DLD1 (cell line): ENCODE measurements around the gene COX6A1.
"Not testable (repeated sequence)": the region's sequence is repeated elsewhere in the genome, so short reads cannot be mapped to it uniquely, and the experiment has no call there.

ENCODE experiments used
- in situ Hi-C: cut with HindIII; loops from 2 replicates; pipeline ENCODE4 v1.10.0; 2017; ENCODE audit warnings: low sequenced_read_pairs

Gene COX6A1

DNA sequence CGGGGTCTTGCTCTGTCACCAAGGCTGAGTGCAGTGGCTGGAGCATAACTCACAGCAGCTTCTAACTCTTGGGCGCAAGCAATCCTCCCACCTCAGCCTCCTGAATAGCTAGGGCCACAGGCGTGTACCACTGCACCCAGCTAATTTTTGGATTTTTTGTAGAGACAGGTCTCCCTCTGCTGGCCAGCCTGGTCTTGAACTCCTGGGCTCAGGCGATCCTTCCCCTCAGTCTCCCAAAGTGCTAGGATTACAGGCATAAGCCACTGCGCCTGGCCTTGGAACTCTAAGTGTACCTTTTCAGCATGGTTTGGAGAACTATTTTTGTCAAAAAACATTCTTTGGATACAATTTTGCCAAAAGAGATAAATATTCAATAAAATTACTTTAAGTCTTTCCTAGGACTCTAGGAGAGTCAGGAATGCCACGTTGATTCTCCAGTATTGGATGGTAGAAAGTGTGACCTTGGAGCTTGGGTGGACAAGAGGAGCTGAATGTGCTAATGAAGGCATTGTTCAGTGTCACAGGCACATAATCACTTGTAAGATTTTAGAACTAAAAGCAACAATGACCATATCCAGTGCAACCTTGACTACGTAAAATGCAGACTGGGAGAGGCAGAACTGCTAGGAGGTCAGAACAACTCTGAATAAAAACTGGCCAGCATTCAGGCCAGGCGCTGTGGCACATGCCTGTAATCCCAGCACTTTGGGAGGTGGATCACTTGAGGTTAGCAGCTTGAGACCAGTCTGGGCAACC is 28.8 kb downstream of the COX6A1 start:
- in situ Hi-C loops = no loop called here

DNA sequence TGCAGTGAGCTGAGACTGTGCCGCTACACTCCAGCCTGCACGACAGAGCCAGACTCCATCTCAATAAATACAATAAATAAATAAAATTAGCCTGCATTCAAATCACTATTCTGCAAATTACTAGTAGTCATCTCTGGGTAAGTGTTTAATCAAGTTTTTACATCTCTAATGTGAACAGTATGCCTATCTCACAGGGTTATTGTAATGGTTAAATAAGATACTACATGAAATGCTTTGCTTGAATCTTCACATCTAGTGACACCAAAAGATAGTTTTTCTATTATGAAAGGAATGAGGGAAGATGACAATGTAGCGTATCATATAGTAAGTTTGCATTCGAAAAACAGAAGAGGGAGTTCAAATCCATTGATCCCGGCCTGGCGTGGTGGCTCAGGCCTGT is 29.5 kb downstream of the COX6A1 start:
- in situ Hi-C loops = no loop called here

DNA sequence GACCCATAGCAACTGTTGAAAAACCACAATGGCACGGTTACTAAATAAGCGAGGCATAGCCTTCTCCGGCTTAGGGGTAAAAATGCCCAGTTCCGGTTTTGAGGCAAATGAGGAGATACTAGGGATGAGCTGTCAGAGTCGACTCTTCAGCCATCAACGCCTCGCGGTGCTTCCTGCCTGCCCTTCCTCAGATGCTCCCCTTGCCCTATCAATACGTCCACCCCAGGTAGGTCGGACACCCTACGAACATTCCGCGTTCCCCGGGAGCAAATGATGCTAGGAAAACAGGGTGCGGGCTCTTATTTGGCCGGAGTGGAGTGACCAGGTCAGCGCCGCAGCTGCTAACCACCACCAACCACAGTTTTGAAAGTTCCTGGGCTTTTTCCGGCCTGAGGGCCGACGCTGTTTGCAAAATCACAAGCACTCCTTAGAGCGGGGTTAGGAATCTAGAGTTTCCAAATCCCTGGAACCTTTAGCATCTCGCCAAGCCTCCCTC is 30.5 kb downstream of the COX6A1 start:
- in situ Hi-C loops = no loop called here

DNA sequence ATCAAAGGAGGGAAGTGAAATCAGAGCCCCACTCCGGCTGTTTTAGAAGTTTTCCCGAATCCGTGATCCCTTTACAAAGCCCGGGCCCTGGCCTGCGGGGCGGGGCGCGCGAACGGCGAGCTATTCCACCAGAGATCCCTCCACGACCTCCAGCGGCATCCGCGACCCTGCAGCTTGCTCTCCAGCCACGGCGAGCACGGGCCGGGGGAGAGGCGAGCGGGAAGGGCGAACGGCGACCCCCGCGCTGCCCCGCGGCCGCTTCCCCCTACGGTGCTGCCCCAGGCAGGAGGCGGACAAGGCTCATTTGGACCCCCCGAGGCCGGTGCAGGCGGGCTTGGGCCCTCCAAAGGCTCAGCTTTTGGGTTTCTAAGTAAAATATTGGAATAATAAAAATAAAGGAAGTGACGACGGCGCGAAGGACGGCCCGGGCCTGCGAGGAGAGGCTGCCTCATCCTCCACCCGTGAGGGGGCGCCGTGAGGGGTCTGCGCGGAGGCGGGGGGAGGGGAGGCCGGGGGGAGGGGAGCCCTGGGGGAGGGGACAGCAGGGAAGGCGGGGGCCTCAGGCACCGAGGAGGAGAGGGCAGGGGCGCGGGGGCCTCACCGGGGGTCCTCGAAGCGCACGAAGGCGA is 31.0 kb downstream of the COX6A1 start:
- in situ Hi-C loops = no loop called here

DNA sequence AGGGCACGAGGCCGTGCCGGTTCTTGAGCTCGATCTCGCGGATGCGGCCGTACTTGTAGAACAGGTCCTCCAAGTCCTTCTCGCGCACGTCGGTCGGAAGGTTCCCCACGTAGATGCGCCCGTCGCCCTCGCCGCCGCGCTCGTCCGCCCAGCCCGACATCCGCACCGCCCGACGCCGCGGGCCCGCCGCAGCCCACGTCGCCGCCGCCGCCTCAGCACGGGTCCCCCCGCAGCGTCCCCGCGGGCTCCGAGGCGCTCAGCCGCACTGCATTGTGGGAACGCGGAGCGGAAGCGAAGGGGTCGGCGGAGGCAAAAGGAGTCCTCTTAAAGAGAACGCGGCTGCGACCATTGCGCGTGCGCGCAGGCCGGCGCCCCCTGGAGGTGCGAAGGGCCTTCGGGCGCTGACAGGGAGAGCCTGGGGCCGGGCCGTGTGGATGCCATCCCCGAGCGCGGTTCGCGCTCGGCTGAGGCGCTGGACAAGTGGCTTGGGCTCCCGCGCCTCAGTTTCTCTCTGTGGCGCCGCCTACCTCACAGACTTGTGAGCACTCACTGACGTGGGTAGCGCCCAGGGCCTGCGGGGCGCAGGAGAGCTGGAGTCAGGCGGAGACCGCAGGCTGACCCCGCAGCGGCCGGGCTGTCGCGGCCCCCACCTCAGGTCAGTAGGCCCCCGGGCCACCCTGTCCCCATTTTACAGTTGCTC is 31.7 kb downstream of the COX6A1 start, which contains the start of gene SRSF9:
Gene SRSF9, minus strand, starts transcription at position 299 of the 700 bp plus-strand sequence. Its CDS starts 139 bp downstream, at position 160.
- in situ Hi-C loops = no loop called here

DNA sequence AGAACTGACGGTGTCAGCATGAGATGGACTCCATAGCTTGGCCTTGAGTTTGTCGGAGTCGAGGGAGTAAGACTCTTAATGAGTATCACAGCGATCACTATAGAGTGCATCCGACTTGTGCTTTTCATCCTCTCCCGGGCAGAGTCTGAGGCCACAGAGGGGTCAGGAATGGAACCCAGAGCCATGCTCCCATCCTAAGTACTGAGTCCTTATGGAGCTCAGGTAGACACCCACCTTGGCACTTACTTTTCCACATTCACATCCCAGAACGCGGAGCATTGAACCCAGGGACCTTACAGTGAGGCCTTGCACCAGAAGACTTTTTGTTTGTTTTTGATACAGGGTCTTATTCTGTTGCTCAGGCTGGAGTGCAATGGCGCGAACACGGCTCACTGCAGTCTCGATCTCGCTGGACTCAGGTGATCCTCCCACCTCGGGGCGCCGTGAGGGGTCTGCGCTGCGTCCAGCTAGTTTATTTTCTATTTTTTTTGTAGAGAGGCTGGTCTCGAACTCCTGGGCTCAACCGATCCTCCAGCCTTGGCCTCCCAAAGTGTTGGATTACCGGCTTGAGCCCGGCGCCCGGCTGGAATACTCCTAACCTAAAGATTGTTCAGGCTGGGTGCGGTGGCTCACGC is 32.4 kb downstream of the COX6A1 start:
- in situ Hi-C loops = no loop called here

DNA sequence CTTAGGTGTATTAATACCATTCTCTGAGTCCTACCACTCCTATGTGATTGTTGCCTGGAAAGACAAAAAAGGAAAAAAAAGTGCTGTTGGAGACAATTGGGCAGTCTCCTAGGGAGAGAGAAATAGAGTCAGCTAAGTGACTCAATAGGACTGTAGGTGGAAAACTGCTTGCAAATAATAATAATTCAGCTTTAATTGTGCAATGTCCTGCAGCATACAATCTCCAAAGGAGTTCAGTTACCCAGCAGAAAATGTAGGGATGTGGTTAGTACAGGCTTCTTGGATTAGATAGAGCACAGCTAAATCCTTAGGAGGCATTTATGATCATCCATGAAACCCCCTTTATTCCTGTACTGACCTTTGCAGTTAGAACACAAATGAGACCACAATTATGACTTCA is 34.6 kb downstream of the COX6A1 start:
- in situ Hi-C loops = no loop called here

DNA sequence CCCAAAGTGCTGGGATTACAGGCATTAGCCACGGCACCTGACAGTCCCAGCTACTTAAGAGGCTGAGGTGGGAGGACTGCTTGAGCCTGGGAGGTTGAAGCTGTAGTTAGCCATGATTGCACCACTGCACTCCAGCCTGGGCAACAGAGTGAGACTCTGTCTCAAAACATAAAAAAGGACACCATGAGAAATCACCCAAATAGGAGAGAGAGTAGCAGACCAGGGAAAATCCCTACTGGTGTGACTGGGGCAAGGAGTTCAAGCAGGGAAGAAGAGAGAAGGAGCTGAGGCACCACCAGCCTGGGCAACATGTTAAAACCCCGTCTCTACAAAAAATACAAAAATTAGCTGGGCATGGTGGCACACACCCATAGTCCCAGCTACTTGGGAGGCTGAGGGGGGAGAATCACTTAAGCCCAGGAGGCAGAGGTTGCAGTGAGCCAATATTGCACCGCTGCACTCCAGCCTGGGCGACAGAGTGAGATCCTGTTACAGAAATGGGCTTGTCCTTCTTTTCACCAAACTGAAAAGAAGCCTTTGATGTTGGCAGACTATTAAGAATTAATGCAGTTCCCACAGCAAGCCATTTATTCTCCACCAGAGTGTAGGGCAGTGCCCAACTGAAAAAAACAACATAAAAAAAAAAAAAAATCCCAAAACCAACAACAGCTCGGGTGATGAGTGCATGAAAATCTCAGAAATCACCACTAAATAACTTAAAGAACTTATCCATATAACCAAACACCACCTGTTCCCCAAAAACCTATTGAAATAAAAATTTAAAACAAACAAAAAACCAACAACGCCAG is 36.1 kb downstream of the COX6A1 start:
- in situ Hi-C loops = no loop called here

DNA sequence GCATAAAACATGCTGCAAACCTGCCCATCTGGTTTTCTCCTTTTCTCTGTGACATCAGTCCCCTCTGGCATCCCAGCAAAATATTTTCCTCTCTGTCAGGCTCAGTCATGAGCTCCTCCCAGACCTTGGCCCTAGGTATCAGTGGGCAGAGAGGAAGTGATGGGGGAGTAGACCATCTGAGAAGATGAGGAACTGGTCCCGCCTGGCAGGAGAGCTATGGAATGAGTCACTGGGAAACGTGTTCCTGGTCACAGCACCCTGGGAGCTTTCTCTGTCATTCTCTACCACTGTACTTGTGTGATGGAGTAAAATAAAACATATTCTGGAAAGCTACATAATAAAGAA is 36.7 kb downstream of the COX6A1 start:
- in situ Hi-C loops = no loop called here

DNA sequence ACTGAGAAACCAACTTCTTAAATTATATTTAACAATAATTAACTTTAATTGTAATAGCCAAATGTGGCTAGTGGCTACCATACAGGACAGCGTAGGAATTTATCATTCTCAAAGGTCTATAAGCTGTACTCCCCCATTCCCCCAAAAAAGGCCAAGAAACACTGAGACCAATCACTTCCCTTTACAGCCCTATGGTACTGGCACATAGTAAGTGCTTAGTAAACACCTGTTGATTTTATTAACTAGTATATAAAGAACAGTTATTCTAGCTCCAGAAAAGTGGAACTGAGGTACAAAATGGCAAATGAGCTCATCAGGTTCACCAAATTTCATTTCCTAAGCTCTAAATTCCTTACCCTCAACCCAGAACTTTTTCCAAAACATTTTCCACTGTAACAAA is 37.7 kb downstream of the COX6A1 start:
- in situ Hi-C loops = no loop called here

DNA sequence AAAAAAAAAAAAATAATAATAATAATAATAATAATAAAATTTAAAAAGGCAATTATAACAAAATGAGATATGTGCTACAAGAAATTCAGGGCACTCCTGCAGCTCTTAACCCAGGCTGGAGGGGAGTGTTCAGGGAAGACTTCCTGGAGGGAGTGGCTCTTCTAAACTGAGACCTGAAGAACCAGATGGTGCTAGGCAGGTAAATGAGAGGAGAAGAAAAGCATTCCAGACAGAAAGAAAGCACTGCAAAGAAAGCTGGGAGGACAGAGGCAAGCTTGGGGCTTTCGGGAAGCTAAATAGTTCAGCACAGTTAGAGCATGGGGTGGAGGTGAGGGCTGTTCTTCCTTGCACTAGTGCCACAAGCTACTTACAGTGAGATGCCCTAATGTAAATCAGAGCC is 41.5 kb downstream of the COX6A1 start:
- in situ Hi-C loops = no loop called here

DNA sequence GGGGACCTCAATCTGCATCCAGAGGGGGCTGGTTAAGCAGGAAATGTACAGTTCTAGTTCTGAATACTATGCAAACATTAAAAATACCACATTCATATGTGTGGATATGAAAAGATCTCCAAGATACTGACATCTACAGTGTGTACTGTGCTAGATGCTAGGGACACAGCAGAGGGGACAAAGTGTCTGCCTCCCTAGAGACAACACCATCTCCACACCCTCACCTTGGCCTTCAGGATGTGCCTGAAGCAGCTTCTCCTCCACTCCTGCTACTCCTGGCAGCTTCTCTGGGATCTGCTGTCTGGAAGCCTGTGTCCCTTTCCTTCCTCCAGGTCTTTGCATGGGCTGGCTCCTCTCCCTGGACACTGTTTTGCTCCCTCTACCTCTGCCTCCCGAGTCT is 42.3 kb downstream of the COX6A1 start:
- in situ Hi-C loops = no loop called here

DNA sequence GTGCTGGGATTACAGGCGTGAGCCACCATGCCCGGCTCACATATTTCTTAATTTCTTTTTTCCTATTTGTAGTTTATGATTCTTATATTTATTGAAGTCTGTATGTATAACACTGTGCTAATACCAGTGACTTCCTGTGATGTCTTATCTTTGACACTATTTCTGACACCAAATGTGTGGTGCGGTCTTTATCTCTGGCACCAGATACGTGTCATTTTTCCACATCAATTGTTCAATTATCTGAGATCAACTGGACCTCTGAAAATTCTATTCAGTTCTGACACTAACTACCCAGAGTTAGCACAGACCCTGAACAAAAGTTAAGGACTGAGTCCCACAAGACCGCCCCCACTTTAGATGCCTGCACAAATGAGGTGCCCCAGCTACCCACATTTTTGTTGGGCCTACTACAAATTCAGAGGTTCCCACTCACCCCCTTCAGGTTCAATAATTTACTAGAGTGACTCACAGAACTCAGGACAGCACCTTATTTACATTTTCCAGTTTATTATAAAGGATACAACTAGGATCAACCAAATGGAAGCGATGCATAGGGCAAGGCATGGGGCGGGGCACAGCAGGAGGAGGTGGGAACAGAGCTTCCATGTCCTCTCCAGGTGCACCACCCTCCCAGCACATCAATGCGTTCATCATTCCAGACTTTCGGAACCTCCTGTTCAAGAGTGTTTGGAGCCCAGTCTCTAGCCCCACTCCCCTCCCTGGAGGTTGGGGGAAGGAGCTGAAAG is 43.3 kb downstream of the COX6A1 start:
- in situ Hi-C loops = no loop called here

DNA sequence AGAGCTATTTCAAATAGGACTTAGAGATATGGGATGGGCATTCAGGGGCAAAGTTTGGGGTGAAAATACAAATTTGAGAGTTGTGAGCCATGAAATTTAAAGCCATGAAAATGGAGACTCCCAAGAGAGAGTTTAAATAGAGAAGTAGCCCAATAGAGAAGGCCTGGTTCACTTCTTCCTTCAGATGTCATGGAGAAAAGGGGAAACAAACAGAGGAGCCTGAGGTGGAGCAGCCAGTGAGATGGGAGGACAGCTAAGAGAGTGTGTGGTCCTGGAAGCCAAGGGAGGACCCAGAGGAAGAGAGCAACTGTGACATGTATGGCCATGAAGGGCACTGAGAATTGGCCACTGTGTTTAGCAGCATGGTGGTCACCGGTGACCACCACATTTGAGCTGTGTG is 45.7 kb downstream of the COX6A1 start:
- in situ Hi-C loops = no loop called here

DNA sequence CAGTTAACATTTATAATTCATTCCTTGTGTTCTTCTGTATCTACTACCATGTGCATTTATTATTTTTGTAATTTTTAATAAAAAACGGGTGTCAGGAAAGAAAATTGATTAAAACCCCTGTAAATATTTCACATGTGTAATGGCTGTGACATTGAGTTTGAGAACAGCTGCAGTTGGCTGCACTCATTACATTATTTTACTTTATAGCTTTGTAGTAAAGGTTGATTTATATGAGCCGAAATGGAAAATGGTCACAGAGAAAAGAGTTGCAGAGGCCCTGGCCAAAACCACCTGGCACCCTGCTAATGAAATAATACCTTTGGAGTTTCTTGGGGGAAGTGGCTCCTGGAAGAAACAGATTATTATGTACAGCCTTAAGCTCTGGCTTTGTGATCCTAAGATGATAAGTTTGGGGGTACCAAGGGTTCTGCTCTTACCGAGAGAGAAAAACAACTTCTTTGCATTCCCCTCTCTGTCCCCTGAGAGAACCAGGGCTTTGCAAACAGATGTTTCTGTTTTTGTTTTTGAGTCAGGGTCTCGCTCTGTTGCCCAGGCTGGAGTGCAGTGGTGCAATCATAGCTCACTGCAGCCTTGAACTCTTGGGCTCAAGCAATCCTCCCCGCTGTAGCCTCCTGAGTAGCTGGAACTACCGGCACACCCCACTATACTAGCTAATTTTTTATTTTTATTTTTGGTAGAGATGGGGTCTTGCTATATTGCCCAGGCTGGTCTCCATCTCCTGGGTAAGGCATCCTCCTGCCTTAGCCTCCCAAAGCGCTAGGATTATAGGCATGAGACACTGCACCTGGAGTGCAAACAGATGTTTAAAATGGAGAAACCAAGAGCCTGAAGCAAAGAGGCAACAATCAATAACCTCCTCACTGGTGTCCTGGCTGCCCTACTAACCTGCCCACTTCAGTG is 48.3 kb downstream of the COX6A1 start:
- in situ Hi-C loops = no loop called here

DNA sequence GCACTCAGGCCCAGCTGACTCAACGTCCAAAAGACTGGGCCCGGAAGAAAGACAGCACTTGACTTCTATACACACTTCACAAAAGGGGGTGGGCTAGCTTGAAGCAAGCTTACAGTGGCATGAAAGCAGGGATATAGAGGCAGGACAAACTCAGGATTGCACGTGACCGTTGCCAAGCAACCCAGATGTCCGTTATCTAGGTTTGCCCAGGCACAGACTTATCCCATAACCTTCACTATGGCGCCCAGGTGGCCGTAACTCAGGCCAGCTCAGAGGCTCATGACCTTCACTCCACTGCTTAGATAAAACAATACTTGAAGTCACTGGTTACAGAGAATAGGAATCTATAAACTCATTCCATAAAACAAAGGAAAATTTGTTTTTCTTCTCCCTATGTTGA is 49.6 kb downstream of the COX6A1 start:
- in situ Hi-C loops = not testable (repeated sequence)

DNA sequence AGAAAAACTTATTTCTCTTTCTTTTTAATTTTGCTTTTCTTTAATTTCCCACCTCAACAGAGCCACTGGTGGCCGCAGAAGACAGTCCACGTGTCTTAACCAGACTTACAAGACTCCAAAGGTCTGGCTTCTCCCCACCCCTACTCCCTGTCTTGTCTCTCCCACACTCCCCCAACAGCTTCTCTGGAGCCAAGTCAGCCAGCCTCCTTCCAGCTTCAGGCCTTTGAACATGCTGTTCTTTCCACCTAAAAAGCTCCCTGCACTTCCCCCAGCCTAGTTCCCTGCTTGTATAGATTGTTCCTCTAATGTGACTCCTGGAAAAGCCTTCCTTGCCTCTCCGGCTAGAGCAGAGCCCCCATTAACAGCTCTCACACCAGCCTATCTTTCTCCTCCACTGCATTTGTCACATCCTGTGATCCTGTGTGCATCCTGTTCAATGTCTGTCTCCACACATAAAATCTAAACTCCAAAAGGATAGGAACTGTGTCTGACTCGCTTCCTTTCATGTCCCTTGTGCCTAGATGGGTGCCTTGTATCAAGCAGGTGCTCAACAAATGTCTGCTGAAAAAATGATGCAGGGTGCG is 50.2 kb downstream of the COX6A1 start:
- in situ Hi-C loops = no loop called here

DNA sequence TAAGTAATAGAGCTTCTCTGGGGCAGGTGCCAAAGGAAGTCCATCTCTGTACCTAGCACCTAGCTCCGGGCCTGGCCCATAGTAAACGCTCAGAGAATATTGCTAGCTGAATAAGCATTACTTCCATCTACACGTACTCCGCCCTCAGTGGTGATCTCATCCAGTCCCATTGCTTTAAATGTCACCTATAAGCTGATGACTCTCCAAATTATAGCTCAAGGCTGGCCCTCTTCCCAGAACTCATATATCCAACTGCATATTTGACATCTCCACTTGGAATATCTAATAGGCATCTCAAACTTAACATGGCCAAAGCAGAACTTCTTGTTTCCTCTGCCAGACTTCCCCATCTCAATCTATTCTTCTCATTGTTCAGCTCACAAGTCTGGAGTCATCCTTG is 51.1 kb downstream of the COX6A1 start:
- in situ Hi-C loops = no loop called here

DNA sequence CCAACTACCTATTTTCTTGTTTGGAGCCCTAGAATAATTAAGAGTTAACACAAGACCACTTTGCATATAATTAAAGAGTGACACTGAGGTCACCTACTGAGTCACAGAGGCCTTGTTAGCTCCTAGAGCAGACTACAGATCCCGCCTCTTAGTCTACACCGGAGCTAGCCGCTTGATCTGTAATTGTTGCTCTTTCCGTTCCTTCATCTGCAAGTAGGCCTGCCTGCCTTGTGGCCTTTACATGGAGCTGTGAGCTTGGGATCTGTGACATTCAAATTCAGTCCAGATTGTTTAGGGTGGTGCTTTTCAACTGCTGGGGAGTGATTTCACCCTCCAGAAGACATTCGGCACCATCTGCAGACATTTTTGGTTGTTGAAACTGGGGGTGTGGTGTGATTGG is 52.4 kb downstream of the COX6A1 start:
- in situ Hi-C loops = no loop called here
